AG09309 (cell line): ENCODE results near the gene UBE2K.
"Not testable (repeated sequence)": the region's sequence is repeated elsewhere in the genome, so short reads cannot be mapped to it uniquely, and the experiment has no call there.

Experiments used
- DNase-seq: peaks from one replicate; pipeline ENCODE4 v3.0.0-alpha.2; 2010; ENCODE audit warnings: low read depth
- H3K4me3 ChIP-seq: 2 replicates; pipeline ENCODE4 v1.5.1; 2011; ENCODE audit warnings: mild to moderate bottlenecking, low read depth, low read length, moderate library complexity; ENCODE audit not compliant: control insufficient read depth
- TF ChIP-seq, protein P1 (sequence below): IDR thresholded peaks from 2 replicates; pipeline ENCODE4 v1.5.1; 2011; ENCODE audit warnings: mild to moderate bottlenecking, low read depth, low read length, inconsistent platforms; ENCODE audit not compliant: insufficient read depth, control insufficient read depth; ENCODE audit errors: missing control alignments

The UBE2K gene

DNA sequence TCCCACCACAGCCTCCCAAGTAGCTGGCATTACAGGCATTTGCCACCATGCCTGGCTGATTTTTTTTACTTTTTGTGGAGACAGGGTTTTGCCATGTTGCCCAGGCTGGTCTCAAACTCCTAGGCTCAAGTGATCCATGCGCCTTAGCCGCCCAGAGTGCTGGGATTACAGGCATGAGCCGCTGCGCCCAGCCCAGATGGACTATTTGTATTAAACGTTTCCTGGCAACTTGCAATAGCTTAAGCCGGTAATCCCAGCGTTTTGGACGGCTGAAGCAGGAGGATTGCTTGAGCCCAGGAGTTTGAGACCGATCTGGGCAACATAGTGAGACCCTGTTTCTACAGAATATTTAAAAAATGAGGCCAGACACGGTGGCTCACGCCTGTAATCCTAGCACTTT is 18.4 kb downstream of the UBE2K start:
- H3K4me3 ChIP-seq, result no peak overlapping the region
- DNase-seq, result no peak
- TF ChIP-seq, protein P1, sequence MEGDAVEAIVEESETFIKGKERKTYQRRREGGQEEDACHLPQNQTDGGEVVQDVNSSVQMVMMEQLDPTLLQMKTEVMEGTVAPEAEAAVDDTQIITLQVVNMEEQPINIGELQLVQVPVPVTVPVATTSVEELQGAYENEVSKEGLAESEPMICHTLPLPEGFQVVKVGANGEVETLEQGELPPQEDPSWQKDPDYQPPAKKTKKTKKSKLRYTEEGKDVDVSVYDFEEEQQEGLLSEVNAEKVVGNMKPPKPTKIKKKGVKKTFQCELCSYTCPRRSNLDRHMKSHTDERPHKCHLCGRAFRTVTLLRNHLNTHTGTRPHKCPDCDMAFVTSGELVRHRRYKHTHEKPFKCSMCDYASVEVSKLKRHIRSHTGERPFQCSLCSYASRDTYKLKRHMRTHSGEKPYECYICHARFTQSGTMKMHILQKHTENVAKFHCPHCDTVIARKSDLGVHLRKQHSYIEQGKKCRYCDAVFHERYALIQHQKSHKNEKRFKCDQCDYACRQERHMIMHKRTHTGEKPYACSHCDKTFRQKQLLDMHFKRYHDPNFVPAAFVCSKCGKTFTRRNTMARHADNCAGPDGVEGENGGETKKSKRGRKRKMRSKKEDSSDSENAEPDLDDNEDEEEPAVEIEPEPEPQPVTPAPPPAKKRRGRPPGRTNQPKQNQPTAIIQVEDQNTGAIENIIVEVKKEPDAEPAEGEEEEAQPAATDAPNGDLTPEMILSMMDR, result no peak

DNA sequence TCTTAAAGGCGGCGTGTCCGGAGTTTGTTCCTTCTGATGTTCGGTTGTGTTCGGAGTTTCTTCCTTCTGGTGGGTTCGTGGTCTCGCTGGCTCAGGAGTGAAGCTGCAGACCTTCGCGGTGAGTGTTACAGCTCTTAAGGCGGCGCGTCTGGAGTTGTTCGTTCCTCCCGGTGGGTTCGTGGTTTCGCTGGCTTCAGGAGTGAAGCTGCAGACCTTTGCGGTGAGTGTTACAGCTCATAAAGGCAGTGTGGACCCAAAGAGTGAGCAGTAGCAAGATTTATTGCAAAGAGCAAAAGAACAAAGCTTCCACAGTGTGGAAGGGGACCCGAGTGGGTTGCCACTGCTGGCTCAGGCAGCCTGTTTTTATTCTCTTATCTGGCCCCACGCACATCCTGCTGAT is 19.8 kb downstream of the UBE2K start:
- H3K4me3 ChIP-seq, DNase-seq: not testable (repeated sequence)

DNA sequence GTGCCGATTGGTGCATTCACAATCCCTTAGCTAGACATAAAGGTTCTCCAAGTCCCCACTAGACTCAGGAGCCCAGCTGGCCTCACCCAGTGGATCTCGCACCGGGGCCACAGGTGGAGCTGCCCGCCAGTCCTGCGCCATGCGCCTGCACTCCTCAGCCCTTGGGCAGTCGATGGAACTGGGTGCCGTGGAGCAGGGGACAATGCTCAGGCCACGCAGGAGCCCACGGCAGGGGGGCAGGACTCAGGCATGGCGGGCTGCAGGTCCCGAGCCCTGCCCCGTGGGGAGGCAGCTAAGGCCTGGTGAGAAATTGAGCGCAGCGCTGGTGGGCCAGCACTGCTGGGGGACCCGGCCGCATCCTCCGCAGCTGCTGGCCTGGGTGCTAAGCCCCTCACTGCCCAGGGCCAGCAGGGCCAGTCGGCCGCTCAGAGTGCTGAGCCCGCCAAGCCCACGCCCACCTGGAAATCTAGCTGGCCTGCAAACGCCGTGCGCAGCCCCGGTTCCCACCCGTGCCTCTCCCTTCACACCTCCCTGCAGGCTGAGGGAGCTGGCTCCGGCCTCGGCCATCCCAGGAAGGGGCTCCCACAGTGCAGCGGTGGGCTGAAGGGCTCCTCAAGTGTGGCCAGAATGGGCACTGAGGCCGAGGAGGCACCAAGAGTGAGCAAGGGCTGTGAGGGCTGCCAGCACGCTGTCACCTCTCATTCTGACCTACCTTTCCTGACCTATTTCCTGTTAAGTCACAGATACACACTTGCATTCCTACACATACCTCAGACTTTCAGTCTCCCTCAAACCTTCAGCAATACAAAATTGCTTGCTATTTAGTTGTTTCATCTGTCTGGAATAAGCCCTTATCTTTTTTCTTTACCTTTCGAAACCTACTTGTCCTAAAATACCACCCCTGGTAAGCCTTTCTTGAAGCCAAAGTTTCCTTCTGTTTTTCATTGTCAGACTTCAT is 20.7 kb downstream of the UBE2K start:
- no peak overlapping the region for H3K4me3 ChIP-seq
- DNase-seq, result no peak
- TF ChIP-seq, protein P1, result no peak

GRCh38 chr4:39719804-39720580 is 22.1 kb downstream of the UBE2K start:
- DNase-seq, result no peak
- H3K4me3 ChIP-seq, result no peak overlapping the region
- TF ChIP-seq, protein P1, result no peak

DNA sequence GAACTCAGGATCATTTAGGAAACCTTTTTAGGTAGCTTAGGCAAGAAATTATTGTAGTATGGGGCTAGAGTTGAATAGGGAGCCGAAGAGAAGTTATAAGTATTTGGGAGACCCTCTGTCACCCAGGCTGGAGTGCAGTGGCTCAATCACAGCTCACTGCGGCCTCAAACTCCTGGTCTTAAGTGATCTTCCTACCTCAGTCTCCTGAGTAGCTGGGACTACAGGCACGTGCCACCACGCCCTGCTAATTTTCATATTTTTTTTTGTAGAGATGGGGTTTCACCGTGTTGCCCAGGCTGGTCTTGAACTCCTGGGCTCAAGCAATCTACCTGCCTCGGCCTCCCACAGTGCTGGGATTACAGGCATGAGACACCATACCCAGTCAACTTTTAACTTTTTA is 23.3 kb downstream of the UBE2K start:
- not testable (repeated sequence) for H3K4me3 ChIP-seq, DNase-seq

- TF ChIP-seq, protein P1, result no peak
- no peak for DNase-seq
- H3K4me3 ChIP-seq, result no peak overlapping the region
Measured at GRCh38 chr4:39721788-39722187, 23.9 kb downstream of the UBE2K start.

DNA sequence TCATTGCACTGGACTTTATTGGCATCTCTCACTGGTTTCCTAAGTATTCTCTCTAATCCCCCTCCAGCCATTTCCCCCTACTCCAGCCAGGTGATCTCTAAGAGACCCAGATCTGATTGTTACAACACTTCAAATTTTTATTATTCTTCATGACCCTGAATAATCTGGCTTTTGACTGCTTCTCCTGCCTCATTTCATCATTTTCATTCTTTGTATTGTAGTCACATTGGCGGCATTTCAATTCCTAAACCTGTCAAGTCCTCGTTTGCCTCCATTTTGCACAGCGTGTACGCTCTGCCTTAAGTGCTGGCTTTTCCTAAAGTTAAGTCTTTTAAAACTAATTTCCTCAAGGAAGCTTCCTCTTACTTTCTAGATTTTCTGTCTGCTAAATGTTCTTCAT is 31.6 kb downstream of the UBE2K start:
- H3K4me3 ChIP-seq, result no peak overlapping the region
- TF ChIP-seq, protein P1, result no peak
- DNase-seq, result no peak
